ENCODE results near the gene TIMM44. TPM values are rescaled to one million over a fixed set of nuclear protein-coding genes. Genes with fewer than 3 reads are reported as not detected.

Gene TIMM44
- total RNA-seq, 2 experiments from 2014 or later: 86.0 to 116 TPM

GRCh38 chr19:7968008-7968795 lies 24.7 kb upstream of the TIMM44 start:
- ChIA-PET CTCF (ENCODE audit: unreplicated experiment) (no interaction called here), POLR2A (no interaction called here)
- intact Hi-C loops (cut with micrococcal nuclease; ENCODE audit: unreplicated experiment): no loop called here
- Histone ChIP-seq H3K27ac (ENCODE audit: low read depth, low read length, poor library complexity, severe bottlenecking) (no peak overlapping the region), H3K9me2 (ENCODE audit: insufficient read depth, low read length) (no peaks in the 10 kb centered on the region), H3K9me3 (ENCODE audit: low read length) (no peaks in the 10 kb centered on the region), H4K20me1 (ENCODE audit: insufficient read depth, low read length) (no peaks in the 10 kb centered on the region), H3K79me2 (ENCODE audit: insufficient read depth, low read depth, low read length) (no peaks in the 10 kb centered on the region), H2AFZ (ENCODE audit: low read length) (no peak overlapping the region), H3K36me3 (ENCODE audit: insufficient read depth, low read length) (peaks cover 85% of the 10 kb centered on the region), H3K4me3 (ENCODE audit: low read depth, low read length, poor library complexity, severe bottlenecking) (no peak overlapping the region), H3K4me1 (ENCODE audit: insufficient read depth, low read length, poor library complexity, severe bottlenecking) (no peaks in the 10 kb centered on the region), H3K4me2 (ENCODE audit: low read length) (no peak overlapping the region)
- TF ChIP-seq CTCF (conservative IDR thresholded peaks at IDR 0.05; ENCODE audit: low read length) (no peak), EZH2phosphoT487 (IDR thresholded peaks at IDR 0.05; ENCODE audit: borderline replicate concordance, low read depth, low read length) (no peak)
- no peak for DNase-seq (ENCODE audit: low spot score)
- BruUV-seq (replicated peaks): no TSS peak

- H3K4me2 ChIP-seq (ENCODE audit: low read length): no peak overlapping the region
- CTCF ChIA-PET (ENCODE audit: unreplicated experiment): no interaction called here
- no peaks in the 10 kb centered on the region for H3K9me2 ChIP-seq (ENCODE audit: insufficient read depth, low read length)
- TF ChIP-seq EZH2phosphoT487 (IDR thresholded peaks at IDR 0.05; ENCODE audit: borderline replicate concordance, low read depth, low read length) (no peak), CTCF (conservative IDR thresholded peaks at IDR 0.05; ENCODE audit: low read length) (no peak)
- H3K4me1 ChIP-seq (ENCODE audit: insufficient read depth, low read length, poor library complexity, severe bottlenecking): no peaks in the 10 kb centered on the region
- H3K4me3 ChIP-seq (ENCODE audit: low read depth, low read length, poor library complexity, severe bottlenecking): no peak overlapping the region
- BruUV-seq (replicated peaks): no TSS peak
- H3K79me2 ChIP-seq (ENCODE audit: insufficient read depth, low read depth, low read length): no peaks in the 10 kb centered on the region
- intact Hi-C loops (cut with micrococcal nuclease; ENCODE audit: unreplicated experiment): no loop called here
- no peak overlapping the region for H2AFZ ChIP-seq (ENCODE audit: low read length)
- H3K9me3 ChIP-seq (ENCODE audit: low read length): no peaks in the 10 kb centered on the region
- no peak overlapping the region for H3K27ac ChIP-seq (ENCODE audit: low read depth, low read length, poor library complexity, severe bottlenecking)
- no peaks in the 10 kb centered on the region for H4K20me1 ChIP-seq (ENCODE audit: insufficient read depth, low read length)
- POLR2A ChIA-PET: interaction anchor here (0.7 kb wide), 1 partner anchor 291 kb away, joined by 3 read pairs; no protein-coding TSS in a partner anchor
- no peak for DNase-seq (ENCODE audit: low spot score)
- H3K36me3 ChIP-seq (ENCODE audit: insufficient read depth, low read length): peaks cover 93% of the 10 kb centered on the region
Measured at GRCh38 chr19:7965921-7966665, 22.6 kb upstream of the TIMM44 start.

Data from OCI-LY7 (cell line).